ENCODE results near the gene MN1. TPM values are rescaled to one million over a fixed set of nuclear protein-coding genes. Genes with fewer than 3 reads are reported as not detected.
A peak's percentile ranks its signal among the peaks of the same experiment; 100 is the strongest.

The MN1 gene
- total RNA-seq, 1 donor from 2014 or later, result 145 TPM

- H3K27me3 Mint-ChIP-seq (ENCODE audit: unreplicated experiment), result no peaks in the 10 kb centered on the region
- H3K9me3 Mint-ChIP-seq (ENCODE audit: unreplicated experiment), result no peaks in the 10 kb centered on the region
- peak overlapping the region; percentile 70 for H3K4me3 Mint-ChIP-seq (ENCODE audit: unreplicated experiment)
- TF ChIP-seq, protein P1, sequence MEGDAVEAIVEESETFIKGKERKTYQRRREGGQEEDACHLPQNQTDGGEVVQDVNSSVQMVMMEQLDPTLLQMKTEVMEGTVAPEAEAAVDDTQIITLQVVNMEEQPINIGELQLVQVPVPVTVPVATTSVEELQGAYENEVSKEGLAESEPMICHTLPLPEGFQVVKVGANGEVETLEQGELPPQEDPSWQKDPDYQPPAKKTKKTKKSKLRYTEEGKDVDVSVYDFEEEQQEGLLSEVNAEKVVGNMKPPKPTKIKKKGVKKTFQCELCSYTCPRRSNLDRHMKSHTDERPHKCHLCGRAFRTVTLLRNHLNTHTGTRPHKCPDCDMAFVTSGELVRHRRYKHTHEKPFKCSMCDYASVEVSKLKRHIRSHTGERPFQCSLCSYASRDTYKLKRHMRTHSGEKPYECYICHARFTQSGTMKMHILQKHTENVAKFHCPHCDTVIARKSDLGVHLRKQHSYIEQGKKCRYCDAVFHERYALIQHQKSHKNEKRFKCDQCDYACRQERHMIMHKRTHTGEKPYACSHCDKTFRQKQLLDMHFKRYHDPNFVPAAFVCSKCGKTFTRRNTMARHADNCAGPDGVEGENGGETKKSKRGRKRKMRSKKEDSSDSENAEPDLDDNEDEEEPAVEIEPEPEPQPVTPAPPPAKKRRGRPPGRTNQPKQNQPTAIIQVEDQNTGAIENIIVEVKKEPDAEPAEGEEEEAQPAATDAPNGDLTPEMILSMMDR (IDR thresholded peaks at IDR 0.05), result no peak
- H3K36me3 Mint-ChIP-seq (ENCODE audit: unreplicated experiment), result peaks cover 65% of the 10 kb centered on the region
- peak overlapping the region; percentile 82 for H3K27ac Mint-ChIP-seq (ENCODE audit: unreplicated experiment)
- no peak for DNase-seq (ENCODE audit: extremely low spot score, unreplicated experiment)
- peaks cover 96% of the 10 kb centered on the region for H3K4me1 Mint-ChIP-seq (ENCODE audit: unreplicated experiment)
Measured at GRCh38 chr22:27790376-27791158, 11.0 kb downstream of the MN1 start.

DNA sequence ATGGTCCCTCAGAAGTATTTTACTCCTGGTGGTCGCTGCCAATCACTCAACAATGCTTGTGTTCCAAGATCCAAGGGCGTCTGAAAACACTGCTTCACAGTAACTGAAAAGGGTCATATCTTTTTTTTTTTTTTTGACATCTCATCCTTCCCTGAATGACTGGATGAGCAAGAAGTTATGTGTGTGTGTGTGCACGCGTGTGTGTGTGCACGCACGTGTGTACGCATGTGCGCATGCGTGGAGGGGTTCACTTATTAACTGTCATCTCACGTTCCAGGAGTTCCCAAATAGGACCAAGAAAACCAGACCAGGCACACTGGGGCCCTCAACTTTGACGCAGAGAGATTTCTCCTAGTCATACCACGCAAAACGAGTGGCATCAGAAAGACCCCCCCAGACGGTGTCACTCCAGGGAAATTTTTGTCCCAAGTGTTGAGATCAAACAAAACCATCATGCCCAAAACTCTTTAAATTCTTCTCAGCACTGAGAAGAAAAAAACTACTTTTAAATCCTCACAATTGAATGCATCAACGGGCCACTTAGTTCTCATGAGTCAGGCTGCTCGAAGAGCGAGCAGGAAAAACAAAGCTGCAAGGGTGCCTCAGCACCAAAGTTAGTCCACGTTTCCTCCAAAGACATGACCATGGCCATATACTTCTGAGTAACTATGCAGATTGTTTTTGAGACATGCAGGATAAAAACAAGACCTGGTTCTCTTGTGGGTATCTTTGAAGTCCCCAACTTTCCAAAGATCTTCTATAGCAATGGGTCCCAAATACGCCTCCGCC is 12.9 kb downstream of the MN1 start:
- DNase-seq (ENCODE audit: extremely low spot score, unreplicated experiment), result no peak
- Mint-ChIP-seq H3K36me3 (ENCODE audit: unreplicated experiment) (peaks cover 57% of the 10 kb centered on the region), H3K4me3 (ENCODE audit: unreplicated experiment) (peak overlapping the region; percentile 12), H3K27me3 (ENCODE audit: unreplicated experiment) (no peaks in the 10 kb centered on the region), H3K9me3 (ENCODE audit: unreplicated experiment) (no peaks in the 10 kb centered on the region), H3K4me1 (ENCODE audit: unreplicated experiment) (peaks cover 97% of the 10 kb centered on the region), H3K27ac (ENCODE audit: unreplicated experiment) (peak overlapping the region; percentile 57)
- TF ChIP-seq, protein P1 (IDR thresholded peaks at IDR 0.05), result no peak

- Mint-ChIP-seq H3K36me3 (ENCODE audit: unreplicated experiment) (peaks cover 51% of the 10 kb centered on the region), H3K4me1 (ENCODE audit: unreplicated experiment) (peaks cover 86% of the 10 kb centered on the region), H3K4me3 (ENCODE audit: unreplicated experiment) (peak overlapping the region; percentile 3), H3K9me3 (ENCODE audit: unreplicated experiment) (no peaks in the 10 kb centered on the region), H3K27me3 (ENCODE audit: unreplicated experiment) (no peaks in the 10 kb centered on the region), H3K27ac (ENCODE audit: unreplicated experiment) (peak overlapping the region; percentile 57)
- TF ChIP-seq, protein P1 (IDR thresholded peaks at IDR 0.05), result no peak
- DNase-seq (ENCODE audit: extremely low spot score, unreplicated experiment), result no peak
Measured at GRCh38 chr22:27786965-27787364, 14.6 kb downstream of the MN1 start.

GRCh38 chr22:27786291-27786932 is 15.1 kb downstream of the MN1 start:
- H3K4me1 Mint-ChIP-seq (ENCODE audit: unreplicated experiment), result peaks cover 85% of the 10 kb centered on the region

More at GRCh38 chr22:27786291-27786932, 15.1 kb downstream of the MN1 start:
- Mint-ChIP-seq H3K36me3 (ENCODE audit: unreplicated experiment) (peaks cover 51% of the 10 kb centered on the region), H3K9me3 (ENCODE audit: unreplicated experiment) (no peaks in the 10 kb centered on the region), H3K4me3 (ENCODE audit: unreplicated experiment) (no peak overlapping the region), H3K27me3 (ENCODE audit: unreplicated experiment) (no peaks in the 10 kb centered on the region), H3K27ac (ENCODE audit: unreplicated experiment) (peak overlapping the region; percentile 67)
- TF ChIP-seq, protein P1 (IDR thresholded peaks at IDR 0.05), result no peak
- DNase-seq (ENCODE audit: extremely low spot score, unreplicated experiment), result no peak
